HG03064 (cell line): ENCODE results near the gene C11orf54.
A peak's percentile ranks its signal among the peaks of the same experiment; 100 is the strongest.

Experiments used
- ATAC-seq: cut with Tn5 transposase; IDR thresholded peaks from one replicate; pipeline ENCODE4 v1.9.1; 2021; ENCODE audit warnings: low read depth; ENCODE audit not compliant: unreplicated experiment

The C11orf54 gene

GRCh38 chr11:93741094-93741881 is at the start of gene C11orf54, which contains the start of gene TAF1D:
Gene C11orf54 (plus strand): TSS chr11:93741672. CDS start chr11:93747394, 5,722 bp downstream.
Gene TAF1D (minus strand): TSS chr11:93741495. CDS start chr11:93739304, 2,191 bp downstream.
- ATAC-seq: peak; percentile 87

DNA sequence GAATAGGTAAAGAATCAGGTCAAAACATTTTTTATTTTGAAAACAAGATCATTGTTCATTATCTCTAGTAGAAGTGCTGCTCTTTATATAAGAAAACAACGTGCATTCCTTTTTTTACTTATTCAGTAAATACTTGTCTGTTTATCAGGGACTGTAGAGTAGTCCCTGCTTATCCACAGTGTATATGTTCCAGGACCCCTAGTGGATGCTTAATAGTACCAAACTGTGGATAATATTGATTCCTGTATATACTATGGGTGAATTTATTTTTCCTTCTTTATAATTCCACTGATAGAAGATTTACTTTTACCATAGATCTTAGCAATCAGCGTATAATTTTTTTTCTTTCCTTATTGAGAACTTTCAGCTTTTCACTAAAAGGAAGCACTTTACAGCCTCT is 47.4 kb upstream of the C11orf54 start:
- no peak for ATAC-seq

GRCh38 chr11:93694557-93694956 is 46.9 kb upstream of the C11orf54 start:
- no peak for ATAC-seq

- no peak for ATAC-seq
Observed at GRCh38 chr11:93697611-93698010, 43.9 kb upstream of the C11orf54 start.

DNA sequence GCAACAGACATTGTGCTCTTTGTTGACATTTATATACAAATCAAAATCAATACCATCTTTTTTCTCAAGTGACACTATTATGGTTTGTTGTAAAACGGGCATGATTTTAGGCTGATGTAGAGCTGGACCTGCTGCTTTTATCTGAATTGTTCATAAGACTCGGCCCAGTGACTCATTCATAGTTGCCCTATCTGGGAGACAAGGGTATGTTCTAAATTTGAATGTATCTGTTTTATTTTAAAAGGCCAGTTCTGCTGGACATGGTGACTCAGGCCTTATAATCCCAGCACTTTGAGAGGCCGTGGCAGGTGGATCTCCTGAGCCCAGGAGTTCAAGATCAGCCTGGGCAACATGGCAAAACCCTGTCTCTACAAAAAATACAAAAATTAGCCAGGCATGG is 40.6 kb upstream of the C11orf54 start:
- no peak for ATAC-seq

- no peak for ATAC-seq
Observed at GRCh38 chr11:93704237-93704636, 37.2 kb upstream of the C11orf54 start.

DNA sequence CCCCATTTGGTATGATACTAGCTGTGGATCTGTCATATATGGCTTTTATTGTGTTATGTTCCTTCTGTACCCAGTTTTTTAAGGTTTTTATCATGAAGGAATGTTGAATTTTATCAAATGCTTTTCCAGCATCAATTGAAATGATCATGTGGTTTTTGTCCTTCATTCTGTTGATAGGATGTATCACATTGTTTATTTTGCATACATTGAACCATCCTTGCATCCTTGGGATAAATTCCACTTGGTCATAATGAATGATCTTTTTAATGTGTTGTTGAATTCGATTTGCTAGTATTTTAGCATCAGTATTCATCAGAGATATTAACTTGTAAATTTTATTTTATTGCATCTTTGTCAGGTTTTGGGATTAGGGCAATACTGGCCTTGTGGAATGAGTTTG is 31.2 kb upstream of the C11orf54 start:
- ATAC-seq: no peak

DNA sequence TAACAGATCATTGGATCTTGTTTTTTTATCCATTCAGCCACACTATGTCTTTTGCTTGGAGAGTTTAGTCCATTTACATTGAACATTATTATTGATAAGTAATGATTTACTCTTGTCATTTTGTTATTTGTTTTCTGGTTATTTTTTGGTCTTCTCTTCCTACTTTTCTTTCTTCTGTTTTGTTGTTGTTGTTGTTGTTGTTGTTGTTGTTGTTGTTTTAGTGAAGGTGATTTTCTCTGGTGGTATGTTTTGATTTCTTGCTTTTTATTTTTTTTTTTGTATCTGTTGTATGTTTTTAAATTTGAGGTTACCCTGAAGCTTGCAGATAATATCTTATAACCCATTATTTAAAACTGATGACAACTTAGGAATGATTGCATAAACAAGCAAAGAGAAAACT is 28.8 kb upstream of the C11orf54 start:
- ATAC-seq: no peak

DNA sequence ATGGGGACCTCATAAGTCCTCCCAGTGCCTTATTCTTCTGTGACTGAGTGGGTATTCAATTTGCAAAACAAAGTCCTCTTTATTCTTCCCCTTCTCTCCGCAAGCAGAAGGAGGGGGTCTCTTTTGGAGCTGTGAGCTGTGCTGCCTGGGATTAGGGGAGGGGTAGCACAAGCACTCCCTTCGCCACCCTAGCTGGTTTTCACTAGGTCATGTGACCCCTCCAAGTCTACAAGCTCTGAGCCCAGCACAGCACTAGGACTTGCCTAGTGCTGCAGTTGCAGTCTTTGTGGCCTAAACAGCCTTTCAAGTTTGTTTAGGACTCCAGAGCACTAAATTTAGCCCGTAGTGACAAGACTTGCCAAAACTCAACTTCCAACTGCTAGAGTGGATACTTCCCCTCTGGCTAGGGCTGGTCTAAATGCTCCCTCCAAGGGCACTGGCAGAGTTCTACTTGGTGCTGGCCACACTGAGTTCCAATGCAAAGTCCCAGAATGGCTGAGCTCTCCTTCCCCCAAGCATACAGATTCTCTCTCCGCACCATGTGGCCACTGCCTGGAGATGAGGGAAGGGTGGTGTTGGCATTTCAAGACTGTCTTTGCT is 25.6 kb upstream of the C11orf54 start:
- no peak for ATAC-seq

DNA sequence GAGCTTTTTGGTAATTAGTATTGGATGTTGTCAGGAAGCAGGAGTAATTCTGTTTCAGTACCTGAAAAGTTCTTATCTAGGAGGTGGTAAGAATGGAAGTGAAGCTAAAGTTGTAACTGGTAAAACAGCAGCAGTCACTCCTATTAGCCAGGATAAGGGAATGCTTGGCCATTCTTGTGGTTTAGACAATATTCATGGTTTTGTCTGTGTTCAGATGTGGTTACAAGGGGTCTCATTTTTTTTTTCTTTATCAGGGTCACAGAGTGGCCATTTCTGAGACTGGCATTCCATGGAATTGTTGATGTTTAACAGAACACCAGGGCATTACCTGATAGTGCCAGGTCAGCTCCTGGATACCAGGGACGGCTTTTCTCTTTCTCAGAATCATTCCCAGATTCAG is 24.0 kb upstream of the C11orf54 start:
- ATAC-seq: no peak

GRCh38 chr11:93718057-93718563 is 23.4 kb upstream of the C11orf54 start:
- ATAC-seq: peak; percentile 78

- no peak for ATAC-seq
Observed at GRCh38 chr11:93719310-93719709, 22.2 kb upstream of the C11orf54 start.

DNA sequence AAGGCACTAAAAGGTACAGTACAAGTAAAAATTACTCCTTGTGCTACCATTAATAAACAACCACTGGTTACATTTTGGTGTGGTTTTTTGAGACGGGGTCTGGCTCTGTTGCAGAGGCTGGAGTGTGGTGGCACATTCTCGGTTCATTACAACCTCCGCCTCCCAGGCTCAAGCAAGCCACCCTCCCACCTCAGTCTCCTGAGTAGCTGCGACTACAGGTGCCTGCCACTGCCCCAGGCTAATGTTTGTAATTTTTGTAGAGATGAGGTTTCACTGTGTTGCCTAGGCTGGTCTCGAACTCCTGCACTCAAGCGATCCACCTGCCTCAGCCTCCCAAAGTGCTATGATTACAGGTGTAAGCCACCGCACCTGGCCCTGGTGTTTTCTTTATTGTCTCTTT is 20.9 kb upstream of the C11orf54 start:
- no peak for ATAC-seq

DNA sequence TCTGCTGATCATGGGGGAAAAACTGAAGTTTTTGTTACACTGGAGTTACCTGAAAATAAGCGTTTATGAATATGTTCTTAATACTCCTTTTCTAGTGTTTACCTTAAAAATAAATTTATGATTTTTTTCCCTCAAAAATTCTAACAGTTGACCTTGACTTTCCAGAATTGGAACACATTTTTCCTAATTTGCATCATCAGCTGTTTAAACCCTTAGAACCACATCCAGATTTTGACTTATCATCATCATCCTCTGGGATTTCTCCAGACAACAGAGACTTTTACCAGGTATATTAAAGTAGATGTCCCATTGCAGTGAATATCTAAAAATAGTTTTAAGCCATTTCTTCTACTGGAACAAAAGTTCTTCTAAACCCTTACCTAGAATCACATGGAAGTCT is 17.4 kb upstream of the C11orf54 start:
- ATAC-seq: no peak

DNA sequence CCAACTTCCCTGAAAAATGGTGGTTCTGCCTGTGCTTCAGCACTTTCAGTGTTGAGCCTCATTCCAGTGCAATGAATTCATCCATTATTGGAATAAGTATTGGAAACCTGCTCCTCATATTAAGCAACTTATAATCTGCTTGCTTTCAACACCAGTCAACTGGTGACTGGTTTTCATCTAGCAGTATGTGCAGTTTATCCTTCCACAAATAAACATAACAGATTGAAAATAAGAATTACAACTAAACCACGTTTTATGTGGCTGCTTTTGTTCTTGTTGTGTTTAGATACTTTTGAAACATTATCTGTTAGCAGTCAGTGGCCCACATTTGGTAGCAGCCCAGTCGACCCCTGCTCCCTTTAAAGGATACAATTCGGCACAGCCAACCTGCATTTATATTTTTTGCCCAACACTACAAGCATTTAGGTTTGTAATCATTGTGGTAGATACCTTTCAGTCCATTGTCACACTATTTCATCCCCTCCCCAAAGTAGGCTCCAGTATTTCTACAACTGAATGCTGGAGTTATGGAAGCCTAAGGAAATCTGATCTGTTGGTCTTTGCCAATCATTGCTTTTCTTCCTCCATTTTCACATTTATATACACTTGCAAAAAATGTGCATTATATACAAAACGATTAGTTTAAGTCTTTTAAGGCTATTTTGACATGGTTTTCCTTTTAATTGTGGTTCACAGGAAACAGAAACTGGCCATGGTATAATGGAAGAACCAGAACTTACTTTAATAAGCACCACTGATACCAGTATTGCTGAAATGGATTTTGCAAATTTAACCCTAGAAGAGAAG is 13.3 kb upstream of the C11orf54 start:
- ATAC-seq: no peak

GRCh38 chr11:93728792-93729128 is 12.7 kb upstream of the C11orf54 start:
- no peak for ATAC-seq

DNA sequence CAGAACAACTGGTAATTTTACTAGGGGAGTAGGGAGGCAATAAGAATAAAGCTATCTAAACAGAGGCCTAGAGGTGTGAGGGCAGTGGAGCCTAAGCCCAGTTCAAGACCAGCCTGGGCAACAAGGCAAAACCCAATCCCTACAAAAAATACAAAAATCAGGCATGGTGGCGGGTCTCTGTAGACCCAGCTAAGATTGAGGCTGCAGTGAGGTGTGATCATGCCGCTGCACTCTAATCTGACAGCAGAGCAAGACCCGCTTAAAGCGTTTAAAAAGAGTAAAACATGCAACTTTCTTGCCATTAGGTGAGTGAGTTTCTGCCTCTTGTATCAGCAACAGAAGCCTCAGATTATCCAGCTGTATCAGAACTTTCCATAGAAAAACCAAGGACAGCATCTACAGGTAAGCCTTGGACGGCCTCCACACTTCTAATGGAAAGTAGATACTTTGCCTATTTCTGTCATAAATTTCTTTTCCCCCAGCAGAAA is 12.3 kb upstream of the C11orf54 start:
- no peak for ATAC-seq

DNA sequence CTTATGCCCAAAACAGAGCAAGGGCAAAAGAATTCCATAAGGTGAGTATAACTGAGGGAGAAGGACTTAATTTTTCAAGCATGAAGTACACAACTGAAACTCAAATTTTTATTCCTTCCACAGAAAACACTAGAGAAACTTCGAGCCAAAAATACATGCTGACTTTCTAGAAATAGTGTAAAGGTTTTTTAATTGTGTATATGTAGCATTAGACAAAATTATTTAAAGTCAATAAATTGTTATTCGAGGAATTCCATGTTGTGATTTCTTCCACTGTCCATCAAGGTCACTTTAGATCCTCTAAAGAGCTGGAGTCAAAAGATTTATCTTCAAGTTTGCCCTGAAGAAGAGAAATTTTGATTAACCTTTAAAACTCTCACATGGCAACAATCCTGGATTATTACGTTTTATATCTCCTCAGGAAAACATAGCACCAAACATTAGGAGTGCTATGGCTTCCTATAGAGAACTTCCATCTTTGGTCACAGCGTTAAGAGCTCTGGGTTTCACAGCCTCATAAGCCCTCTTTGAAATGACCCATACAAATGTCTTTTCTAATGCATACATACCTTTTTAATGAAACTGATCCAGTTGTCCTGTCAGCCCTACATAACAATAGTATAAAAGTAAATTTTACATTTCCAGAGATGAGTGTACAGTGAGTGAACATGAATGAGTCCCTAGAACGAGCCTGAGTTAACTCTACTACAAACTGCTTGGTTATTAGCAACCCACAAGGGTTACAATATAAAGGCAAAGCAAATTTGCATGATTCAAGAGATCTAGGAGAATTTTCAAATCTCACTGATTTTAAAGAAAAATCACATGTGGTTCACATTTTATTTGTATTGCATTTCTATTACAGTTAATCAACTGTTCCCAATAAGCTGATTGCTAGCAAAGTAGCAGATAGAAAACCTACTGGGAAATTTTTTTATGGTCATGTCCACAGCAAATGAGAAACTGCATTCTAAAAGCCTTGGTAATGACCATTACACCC is 11.1 kb upstream of the C11orf54 start:
- no peak for ATAC-seq

- ATAC-seq: no peak
Observed at GRCh38 chr11:93732237-93732892, 9.1 kb upstream of the C11orf54 start.
